Lower leg skin (tissue), 4 donors: ENCODE data around the gene TTC21B. TPM values are rescaled to one million over a fixed set of nuclear protein-coding genes. Genes with fewer than 3 reads are reported as not detected.

ENCODE experiments used
- DNase-seq, 2 donors: peaks; one replicate each; pipeline ENCODE4 v3.0.0-alpha.2; 2019; ENCODE audit warnings: low spot score in 2 of 2
- H3K4me3 ChIP-seq: fragments of 200-600 bp; sonication (generic); 2 replicates; pipeline ENCODE4 v1.5.1; 2017; ENCODE audit warnings: mild to moderate bottlenecking, low read depth; ENCODE audit not compliant: poor library complexity, severe bottlenecking
- CTCF ChIP-seq, 3 donors: fragments of 450-650 bp; IDR thresholded peaks; one replicate each; pipeline ENCODE4 v1.5.1; 2016; ENCODE audit warnings: antibody characterized with exemption in 3 of 3, mild to moderate bottlenecking in 3 of 3, moderate library complexity in 2 of 3
- POLR2A ChIP-seq, 2 donors: fragments of 450-650 bp; IDR thresholded peaks; one replicate each; pipeline ENCODE4 v1.6.1; 2016 to 2017; ENCODE audit warnings: antibody characterized with exemption in 2 of 2, mild to moderate bottlenecking in 1 of 2, moderate library complexity in 1 of 2
- WGBS, 2 donors: methylation state at CpG; one replicate each; pipeline ENCODE4 v1.1.5; 2018; 5-methylcytosine and 5-hydroxymethylcytosine counted together
- intact Hi-C: fragments of 100-400 bp; cut with DNase I; formaldehyde crosslinking; loops from one replicate; pipeline ENCODE4 v1.15.0; 2023; ENCODE audit warnings: low total_unique reads
- total RNA-seq, 4 donors: library from RNA; depleted of rRNA; stranded (reverse); fragments of >200 nt; gene quantifications; one replicate each; pipeline ENCODE4 v1.1.0, GENCODE V29; 2016

The TTC21B gene
- total RNA-seq, 4 donors from 2014 or later = 18.5 to 30.2 (median 29.5) TPM

GRCh38 chr2:165920748-165921147 lies 32.8 kb downstream of the TTC21B start:
- WGBS, 2 donors = 65 to 81% methylated on average over 1 of the region's 1 CpG
- intact Hi-C loops = no loop called here
- TF ChIP-seq POLR2A (IDR thresholded peaks at IDR 0.05) = no peak
- no peak for TF ChIP-seq CTCF (IDR thresholded peaks at IDR 0.05)
- no peak for DNase-seq
- H3K4me3 ChIP-seq = no peak overlapping the region

- no peak overlapping the region for H3K4me3 ChIP-seq
- TF ChIP-seq CTCF (IDR thresholded peaks at IDR 0.05) (no peak), POLR2A (IDR thresholded peaks at IDR 0.05) (no peak)
- intact Hi-C loops = loop anchor here (2.0 kb wide), 1 partner anchor 79 kb away; no protein-coding TSS in a partner anchor
These were observed 39.9 kb downstream of the TTC21B start for GRCh38 chr2:165913636-165914035.

GRCh38 chr2:165911981-165912380 lies 41.6 kb downstream of the TTC21B start:
- WGBS, 2 donors = 90 to 95% methylated on average over 2 of the region's 2 CpGs
- TF ChIP-seq CTCF (IDR thresholded peaks at IDR 0.05) = no peak
- TF ChIP-seq POLR2A (IDR thresholded peaks at IDR 0.05) = no peak
- no peak overlapping the region for H3K4me3 ChIP-seq
- DNase-seq = no peak
- intact Hi-C loops = loop anchor here (2.0 kb wide), 1 partner anchor 77 kb away; no protein-coding TSS in a partner anchor

More at GRCh38 chr2:165913636-165914035, 39.9 kb downstream of the TTC21B start:
- DNase-seq = no peak

GRCh38 chr2:165911231-165911630 lies 42.3 kb downstream of the TTC21B start:
- no peak for DNase-seq
- no peak overlapping the region for H3K4me3 ChIP-seq
- TF ChIP-seq CTCF (IDR thresholded peaks at IDR 0.05) = no peak
- intact Hi-C loops = no loop called here

GRCh38 chr2:165909466-165909865 lies 44.1 kb downstream of the TTC21B start:
- intact Hi-C loops = no loop called here
- WGBS, 2 donors = 58 to 63% methylated on average over 1 of the region's 1 CpG
- H3K4me3 ChIP-seq = no peak overlapping the region
- no peak for DNase-seq
- TF ChIP-seq POLR2A (IDR thresholded peaks at IDR 0.05) = no peak
- no peak for TF ChIP-seq CTCF (IDR thresholded peaks at IDR 0.05)

GRCh38 chr2:165905854-165906253 lies 47.7 kb downstream of the TTC21B start:
- DNase-seq = no peak
- TF ChIP-seq CTCF (IDR thresholded peaks at IDR 0.05) (no peak), POLR2A (IDR thresholded peaks at IDR 0.05) (no peak)
- WGBS, 2 donors = 84 to 92% methylated on average over 2 of the region's 2 CpGs
- H3K4me3 ChIP-seq = no peak overlapping the region
- intact Hi-C loops = no loop called here
